Measurements from ENCODE around the gene OTULIN.

The OTULIN gene

GRCh38 chr5:14729448-14730385 is 65.2 kb downstream of the OTULIN start:
- DNase-seq (ENCODE audit: low read depth), result no peak
- no peak overlapping the region for H3K4me3 ChIP-seq (ENCODE audit: low read depth, low read length)
- no peak for TF ChIP-seq MYC (IDR thresholded peaks at IDR 0.05; ENCODE audit: low read depth, low read length)
- no peak for TF ChIP-seq CTCF (IDR thresholded peaks at IDR 0.05; ENCODE audit: low read depth, low read length)
- TF ChIP-seq MAX (IDR thresholded peaks at IDR 0.05; ENCODE audit: low read depth, low read length), result no peak
- no peak for TF ChIP-seq POLR2A (IDR thresholded peaks at IDR 0.05; ENCODE audit: extremely low read depth, insufficient read length)

- H3K4me3 ChIP-seq (ENCODE audit: low read depth, low read length), result no peak overlapping the region
- no peak for DNase-seq (ENCODE audit: low read depth)
- no peak for TF ChIP-seq MAX (IDR thresholded peaks at IDR 0.05; ENCODE audit: low read depth, low read length)
Observed at GRCh38 chr5:14730466-14730865, 65.9 kb downstream of the OTULIN start.

- no peak overlapping the region for H3K4me3 ChIP-seq (ENCODE audit: low read depth, low read length)
- DNase-seq (ENCODE audit: low read depth), result no peak
- TF ChIP-seq MYC (IDR thresholded peaks at IDR 0.05; ENCODE audit: low read depth, low read length) (no peak), MAX (IDR thresholded peaks at IDR 0.05; ENCODE audit: low read depth, low read length) (no peak), CTCF (IDR thresholded peaks at IDR 0.05; ENCODE audit: low read depth, low read length) (no peak), POLR2A (IDR thresholded peaks at IDR 0.05; ENCODE audit: extremely low read depth, insufficient read length) (no peak)
Observed at GRCh38 chr5:14730881-14731280, 66.4 kb downstream of the OTULIN start.

- TF ChIP-seq MAX (IDR thresholded peaks at IDR 0.05; ENCODE audit: low read depth, low read length) (no peak), MYC (IDR thresholded peaks at IDR 0.05; ENCODE audit: low read depth, low read length) (no peak), POLR2A (IDR thresholded peaks at IDR 0.05; ENCODE audit: extremely low read depth, insufficient read length) (no peak), CTCF (IDR thresholded peaks at IDR 0.05; ENCODE audit: low read depth, low read length) (no peak)
- no peak for DNase-seq (ENCODE audit: low read depth)
- no peak overlapping the region for H3K4me3 ChIP-seq (ENCODE audit: low read depth, low read length)
Observed at GRCh38 chr5:14732991-14733390, 68.5 kb downstream of the OTULIN start.

GRCh38 chr5:14733661-14734060 is 69.1 kb downstream of the OTULIN start:
- TF ChIP-seq MYC (IDR thresholded peaks at IDR 0.05; ENCODE audit: low read depth, low read length) (no peak), POLR2A (IDR thresholded peaks at IDR 0.05; ENCODE audit: extremely low read depth, insufficient read length) (no peak), CTCF (IDR thresholded peaks at IDR 0.05; ENCODE audit: low read depth, low read length) (no peak), MAX (IDR thresholded peaks at IDR 0.05; ENCODE audit: low read depth, low read length) (no peak)
- DNase-seq (ENCODE audit: low read depth), result no peak
- H3K4me3 ChIP-seq (ENCODE audit: low read depth, low read length), result no peak overlapping the region

GRCh38 chr5:14734396-14734795 is 69.9 kb downstream of the OTULIN start:
- no peak overlapping the region for H3K4me3 ChIP-seq (ENCODE audit: low read depth, low read length)
- no peak for DNase-seq (ENCODE audit: low read depth)
- no peak for TF ChIP-seq MAX (IDR thresholded peaks at IDR 0.05; ENCODE audit: low read depth, low read length)
